IMR-90 (cell line): ENCODE results near the gene ACVR1B. TPM values are rescaled to one million over a fixed set of nuclear protein-coding genes. Genes with fewer than 3 reads are reported as not detected.

Experiments
- ATAC-seq: fragments of 200-7000 bp; cut with Tn5 transposase; 2 replicates; pipeline ENCODE4 v1.9.1; 2020; ENCODE audit warnings: low read depth, mild to moderate bottlenecking, moderate library complexity
- BruUV-seq: library from RNA; stranded (reverse); fragments of 400-500 nt; replicated peaks from 2 replicates; lab custom pipeline; 2021; lab: Mats Ljungman, UMichigan
- CTCF ChIA-PET: fragments of 300-600 bp; formaldehyde crosslinking; extraction: SDS; loops from one replicate; lab custom pipeline; 2021; ENCODE audit warnings: antibody characterized with exemption; lab: Yijun Ruan, JAX
- POLR2A ChIA-PET: fragments of 300-600 bp; sonication (Branson Sonifier 250); formaldehyde crosslinking; loops from one replicate; lab custom pipeline; 2022; ENCODE audit warnings: antibody characterized with exemption; ENCODE audit not compliant: unreplicated experiment; lab: Charles Lee
- DNase-seq: peaks from one replicate; pipeline ENCODE4 v3.0.0; 2013
- H2AFZ ChIP-seq: replicated peaks from 2 replicates; pipeline ENCODE3; 2013; ENCODE audit warnings: low read length, mild to moderate bottlenecking; ENCODE audit not compliant: poor library complexity
- H2AK5ac ChIP-seq: 2 replicates; pipeline ENCODE4 v1.6.1; 2013; ENCODE audit warnings: low read depth, low read length, inconsistent platforms
- H2AK9ac ChIP-seq: replicated peaks from 2 replicates; pipeline ENCODE3; 2013; ENCODE audit warnings: mild to moderate bottlenecking, low read depth, low read length, moderate library complexity; ENCODE audit not compliant: poor library complexity
- H2BK120ac ChIP-seq: 2 replicates; pipeline ENCODE4 v1.6.1; 2013; ENCODE audit warnings: low read depth, low read length, inconsistent platforms
- H2BK15ac ChIP-seq: 3 replicates; pipeline ENCODE4 v1.6.1; 2013; ENCODE audit warnings: low read depth, low read length, inconsistent platforms
- H2BK20ac ChIP-seq: 2 replicates; pipeline ENCODE4 v1.6.1; 2013; ENCODE audit warnings: low read depth, mild to moderate bottlenecking, inconsistent platforms, low read length, moderate library complexity
- H2BK5ac ChIP-seq: 2 replicates; pipeline ENCODE4 v1.6.1; 2013; ENCODE audit warnings: mild to moderate bottlenecking, low read depth, low read length, inconsistent platforms; ENCODE audit not compliant: poor library complexity, severe bottlenecking
- H3K14ac ChIP-seq: replicated peaks from 2 replicates; pipeline ENCODE4 v1.6.1; 2013; ENCODE audit warnings: low read depth, low read length, inconsistent platforms
- H3K18ac ChIP-seq: 2 replicates; pipeline ENCODE4 v1.6.1; 2013; ENCODE audit warnings: low read depth, low read length, control low read depth
- H3K23ac ChIP-seq: 2 replicates; pipeline ENCODE4 v1.6.1; 2013; ENCODE audit warnings: low read depth, low read length, inconsistent platforms
- H3K27ac ChIP-seq: 2 replicates; pipeline ENCODE4 v1.5.1; 2013; ENCODE audit warnings: mild to moderate bottlenecking, control low read depth, low read length; ENCODE audit not compliant: insufficient read depth
- H3K27me3 ChIP-seq: 2 replicates; pipeline ENCODE4 v1.6.1; 2013; ENCODE audit warnings: low read length; ENCODE audit not compliant: control insufficient read depth, insufficient read depth
- H3K36me3 ChIP-seq: 2 replicates; pipeline ENCODE4 v1.6.1; 2013; ENCODE audit warnings: low read length, mixed read lengths; ENCODE audit not compliant: control insufficient read depth, insufficient read depth
- H3K4ac ChIP-seq: 2 replicates; pipeline ENCODE4 v1.6.1; 2013; ENCODE audit warnings: low read depth, low read length, inconsistent platforms
- H3K4me1 ChIP-seq: 2 replicates; pipeline ENCODE4 v1.6.1; 2013; ENCODE audit warnings: low read length, mixed read lengths; ENCODE audit not compliant: control insufficient read depth, insufficient read depth
- H3K4me2 ChIP-seq: 2 replicates; pipeline ENCODE4 v1.6.1; 2013; ENCODE audit warnings: low read depth, mild to moderate bottlenecking, control low read depth, low read length, moderate library complexity
- H3K4me3 ChIP-seq: 2 replicates; pipeline ENCODE4 v1.5.1; 2013; ENCODE audit warnings: low read depth, mild to moderate bottlenecking, control low read depth, low read length, moderate library complexity; ENCODE audit not compliant: insufficient read depth
- H3K56ac ChIP-seq: 2 replicates; pipeline ENCODE4 v1.6.1; 2013; ENCODE audit warnings: low read length, inconsistent platforms; ENCODE audit not compliant: insufficient read depth; ENCODE audit errors: extremely low read depth
- H3K79me1 ChIP-seq, 2 experiments: 2 replicates each; pipeline ENCODE4 v1.6.1; 2013; ENCODE audit warnings: low read length in 2 of 2, inconsistent platforms in 1 of 2, low read depth in 1 of 2
- H3K9ac ChIP-seq: 2 replicates; pipeline ENCODE4 v1.6.1; 2013; ENCODE audit warnings: low read depth, low read length, control low read depth
- H3K9me1 ChIP-seq: 2 replicates; pipeline ENCODE4 v1.6.1; 2013; ENCODE audit warnings: low read length, inconsistent platforms; ENCODE audit not compliant: insufficient read depth
- H3K9me3 ChIP-seq: 2 replicates; pipeline ENCODE4 v1.6.1; 2013; ENCODE audit warnings: low read length; ENCODE audit not compliant: control insufficient read depth, insufficient read depth
- H4K20me1 ChIP-seq: 2 replicates; pipeline ENCODE4 v1.6.1; 2013; ENCODE audit warnings: low read length, inconsistent platforms; ENCODE audit not compliant: insufficient read depth
- H4K5ac ChIP-seq: 2 replicates; pipeline ENCODE4 v1.6.1; 2013; ENCODE audit warnings: mild to moderate bottlenecking, low read depth, low read length, control low read depth
- H4K8ac ChIP-seq, 2 experiments: 2 replicates each; pipeline ENCODE4 v1.6.1; 2013; ENCODE audit warnings: low read depth in 2 of 2, low read length in 2 of 2, control low read depth in 1 of 2, inconsistent platforms in 1 of 2
- H4K91ac ChIP-seq: 2 replicates; pipeline ENCODE4 v1.6.1; 2013; ENCODE audit warnings: low read depth, low read length, inconsistent platforms; ENCODE audit not compliant: insufficient read depth
- CHD1 ChIP-seq: IDR thresholded peaks from 2 replicates; pipeline ENCODE4 v1.6.1; 2012; ENCODE audit warnings: low read depth, low read length, improper control_type of control experiment
- RAD21 ChIP-seq: IDR thresholded peaks from 2 replicates; pipeline ENCODE4 v1.6.1; 2012; ENCODE audit warnings: low read length, improper control_type of control experiment
- RCOR1 ChIP-seq: IDR thresholded peaks from 2 replicates; pipeline ENCODE4 v1.6.1; 2012; ENCODE audit warnings: mild to moderate bottlenecking, low read length, improper control_type of control experiment; ENCODE audit not compliant: insufficient replicate concordance
- SMC3 ChIP-seq: fragments of 150-350 bp; IDR thresholded peaks from 2 replicates; pipeline ENCODE4 v1.6.1; 2016; ENCODE audit warnings: low read depth, mild to moderate bottlenecking, antibody characterized with exemption, low read length, moderate library complexity
- WGBS, 2 experiments: methylation state at CpG; one replicate each; pipeline versions ENCODE4 v1.1.5 to v1.1.7; 2013; ENCODE audit warnings: missing lambda C conversion rate in 2 of 2; ENCODE audit not compliant: insufficient read length in 1 of 2; ENCODE audit errors: extremely low coverage in 2 of 2; 5-methylcytosine and 5-hydroxymethylcytosine counted together
- dilution Hi-C: fragments of 300-500 bp; cut with HindIII; formaldehyde crosslinking; loops from one replicate; pipeline ENCODE4 v1.14.3; 2018; ENCODE audit warnings: low sequenced_read_pairs; ENCODE audit not compliant: unreplicated experiment
- in situ Hi-C: fragments of 300-500 bp; cut with MboI; formaldehyde crosslinking; loops from 3 replicates; pipeline ENCODE4 v1.14.3; 2019; ENCODE audit warnings: low sequenced_read_pairs, inconsistent platforms, mixed read lengths
- intact Hi-C: fragments of 100-400 bp; cut with micrococcal nuclease; formaldehyde crosslinking; loops from 2 replicates; pipeline ENCODE4 v1.10.0; 2022
- polyA plus RNA-seq, 3 experiments: library from polyadenylated mRNA; depleted of rRNA; stranded (reverse); fragments of >200 nt; gene quantifications; 2 replicates each; pipeline ENCODE4 v1.2.3, GENCODE V29; 2012; ENCODE audit warnings: low replicate concordance in 1 of 3
- total RNA-seq: library from RNA; depleted of rRNA; stranded (reverse); fragments of >200 nt; gene quantifications from 2 replicates; pipeline ENCODE4 v1.2.3, GENCODE V29; 2012
- TF ChIP-seq, protein P1 (sequence below): fragments of 150-350 bp; IDR thresholded peaks from 2 replicates; pipeline ENCODE4 v1.6.1; 2017; ENCODE audit warnings: mild to moderate bottlenecking, antibody characterized with exemption, low read length, low read depth

Gene ACVR1B
- total and polyA plus RNA-seq, 2 of the 4 experiments (the other 2 are of a cell fraction), result 5.7 to 13.6 TPM

DNA sequence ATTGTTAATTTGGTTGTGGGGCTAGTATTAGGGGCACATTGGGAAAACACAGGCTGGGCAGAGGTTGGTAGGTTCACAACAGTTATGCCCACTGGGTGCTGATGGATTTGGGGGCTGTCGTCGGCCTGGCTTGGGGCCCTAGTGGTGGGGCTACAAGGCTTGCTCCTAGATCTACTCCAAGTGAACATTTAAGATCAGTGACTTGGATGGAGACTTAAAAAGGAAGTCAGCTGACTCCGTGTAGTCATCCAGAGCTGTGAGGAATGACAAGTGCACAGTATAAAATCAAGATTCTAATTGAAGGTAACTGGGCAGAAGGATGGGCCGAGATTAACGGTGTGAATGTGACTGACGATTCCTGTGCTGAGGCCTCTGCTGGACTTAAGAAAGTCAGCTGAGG is 86.9 kb downstream of the ACVR1B start:
- DNase-seq (peak; percentile 48), ATAC-seq (no peak)
- H4K5ac ChIP-seq, result no peak overlapping the region
- intact Hi-C loops (no loop called here), in situ Hi-C loops (no loop called here), dilution Hi-C loops (no loop called here)
- ChIA-PET POLR2A (no interaction called here), CTCF (no interaction called here)
- H3K4me1 ChIP-seq, result peaks cover 4% of the 10 kb centered on the region
- H2AK5ac ChIP-seq, result 0 out of 2 replicates have a peak overlapping the region, but pooled peaks have one; percentile 63
- no peak overlapping the region for H2AFZ ChIP-seq
- H3K23ac ChIP-seq, result peak overlapping the region; percentile 42
- H3K18ac ChIP-seq, result no peak overlapping the region
- no peak overlapping the region for H3K56ac ChIP-seq
- H2BK15ac ChIP-seq, result no peak overlapping the region
- TF ChIP-seq RCOR1 (no peak), RAD21 (no peak), SMC3 (no peak), CHD1 (no peak; the same call in 1 of the 2 replicates)
- TF ChIP-seq, protein P1, sequence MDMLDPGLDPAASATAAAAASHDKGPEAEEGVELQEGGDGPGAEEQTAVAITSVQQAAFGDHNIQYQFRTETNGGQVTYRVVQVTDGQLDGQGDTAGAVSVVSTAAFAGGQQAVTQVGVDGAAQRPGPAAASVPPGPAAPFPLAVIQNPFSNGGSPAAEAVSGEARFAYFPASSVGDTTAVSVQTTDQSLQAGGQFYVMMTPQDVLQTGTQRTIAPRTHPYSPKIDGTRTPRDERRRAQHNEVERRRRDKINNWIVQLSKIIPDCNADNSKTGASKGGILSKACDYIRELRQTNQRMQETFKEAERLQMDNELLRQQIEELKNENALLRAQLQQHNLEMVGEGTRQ, result peak; percentile 51; the same call in 1 of the 2 replicates
- H2BK5ac ChIP-seq, result no peak overlapping the region
- H3K79me1 ChIP-seq, result peaks cover 13 to 60% of the 10 kb centered on the region in 2 experiments; a peak in 3 of 4 replicates
- BruUV-seq, result no TSS peak
- peak overlapping the region; percentile 17; the same call in 1 of the 2 replicates for H3K4me2 ChIP-seq
- H3K14ac ChIP-seq, result no peak overlapping the region; the same call in 1 of the 2 replicates
- no peaks in the 10 kb centered on the region for H3K9me3 ChIP-seq
- H3K27me3 ChIP-seq, result no peaks in the 10 kb centered on the region
- H4K20me1 ChIP-seq, result peaks cover 38% of the 10 kb centered on the region
- H3K27ac ChIP-seq, result no peak overlapping the region
- H3K9me1 ChIP-seq, result peaks cover 28% of the 10 kb centered on the region
- WGBS, 2 experiments, result 90% methylated on average over 3 of the region's 6 CpGs; no CpG with 5 or more reads in 1 of the 2 experiments
- H3K36me3 ChIP-seq, result peaks cover 3% of the 10 kb centered on the region; the same call in 1 of the 2 replicates
- H3K9ac ChIP-seq, result no peak overlapping the region; the same call in 1 of the 2 replicates
- H2BK120ac ChIP-seq, result no peak overlapping the region
- no peak overlapping the region for H2BK20ac ChIP-seq
- peak overlapping the region; percentile 48 for H2AK9ac ChIP-seq
- H4K91ac ChIP-seq, result no peak overlapping the region
- H4K8ac ChIP-seq, result no peak overlapping the region
- H3K4me3 ChIP-seq, result peak overlapping the region; percentile 2; the same call in 1 of the 2 replicates
- peak overlapping the region; percentile 49; the same call in 1 of the 2 replicates for H3K4ac ChIP-seq
